Erythroblast (primary cell): Measurements from ENCODE around the gene IFI44L.

Experiments
- DNase-seq, 2 experiments: peaks; one replicate each; lab custom pipeline; 2025; lab: John Stamatoyannopoulos, UW
- GATA1 ChIP-seq: IDR thresholded peaks from 2 replicates; pipeline ENCODE4 v1.6.1; 2011; ENCODE audit warnings: low read depth, mild to moderate bottlenecking, control low read depth, low read length, moderate library complexity
- POLR2A ChIP-seq: IDR thresholded peaks from 2 replicates; pipeline ENCODE4 v1.6.1; 2011; ENCODE audit warnings: mild to moderate bottlenecking, low read length

Gene IFI44L

DNA sequence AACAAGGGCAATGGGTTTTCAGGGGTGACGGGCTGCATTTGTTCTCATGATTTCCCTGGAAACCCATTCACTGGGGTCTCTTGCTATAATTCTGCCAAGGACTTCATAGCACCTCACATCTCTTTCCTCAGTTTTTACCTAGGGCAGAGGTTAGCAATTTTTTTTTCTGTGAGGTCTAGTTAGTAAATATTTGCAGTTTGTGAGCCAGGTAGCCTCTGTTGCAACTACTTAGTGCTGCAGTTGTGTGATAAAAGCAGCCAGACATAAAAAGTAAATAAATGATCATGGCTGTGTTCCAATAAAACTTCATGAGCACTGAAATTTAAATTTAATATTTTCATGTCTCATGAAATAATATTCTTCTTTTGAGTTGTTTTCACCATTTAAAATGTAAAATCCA lies 67.1 kb downstream of the IFI44L start:
- DNase-seq, result no peak
- TF ChIP-seq POLR2A (no peak), GATA1 (no peak)

GRCh38 chr1:78687914-78688313 lies 67.7 kb downstream of the IFI44L start:
- DNase-seq, result no peak
- TF ChIP-seq GATA1, result no peak
- no peak for TF ChIP-seq POLR2A

DNA sequence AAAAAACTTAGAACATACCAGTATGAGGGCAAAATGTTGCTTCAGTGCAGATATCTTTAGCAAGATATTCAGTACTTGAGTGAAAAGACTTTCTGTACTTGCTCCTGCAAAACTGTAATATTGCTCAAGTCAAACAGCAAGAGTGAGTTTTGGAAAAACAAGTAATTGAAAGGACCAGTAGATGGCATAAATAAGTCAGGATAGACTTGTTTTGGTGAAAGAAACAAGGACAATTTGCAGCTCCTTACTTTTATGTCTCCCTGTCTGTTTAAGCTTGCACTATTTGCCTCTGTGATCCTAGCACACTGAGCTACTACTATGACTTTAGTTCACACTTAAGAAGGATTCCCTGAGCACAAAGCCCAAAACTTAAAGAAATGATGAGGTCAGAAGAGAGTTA lies 68.4 kb downstream of the IFI44L start:
- no peak for DNase-seq
- no peak for TF ChIP-seq GATA1
- no peak for TF ChIP-seq POLR2A

GRCh38 chr1:78690516-78690915 lies 70.3 kb downstream of the IFI44L start:
- no peak for DNase-seq
- no peak for TF ChIP-seq GATA1
- no peak for TF ChIP-seq POLR2A

DNA sequence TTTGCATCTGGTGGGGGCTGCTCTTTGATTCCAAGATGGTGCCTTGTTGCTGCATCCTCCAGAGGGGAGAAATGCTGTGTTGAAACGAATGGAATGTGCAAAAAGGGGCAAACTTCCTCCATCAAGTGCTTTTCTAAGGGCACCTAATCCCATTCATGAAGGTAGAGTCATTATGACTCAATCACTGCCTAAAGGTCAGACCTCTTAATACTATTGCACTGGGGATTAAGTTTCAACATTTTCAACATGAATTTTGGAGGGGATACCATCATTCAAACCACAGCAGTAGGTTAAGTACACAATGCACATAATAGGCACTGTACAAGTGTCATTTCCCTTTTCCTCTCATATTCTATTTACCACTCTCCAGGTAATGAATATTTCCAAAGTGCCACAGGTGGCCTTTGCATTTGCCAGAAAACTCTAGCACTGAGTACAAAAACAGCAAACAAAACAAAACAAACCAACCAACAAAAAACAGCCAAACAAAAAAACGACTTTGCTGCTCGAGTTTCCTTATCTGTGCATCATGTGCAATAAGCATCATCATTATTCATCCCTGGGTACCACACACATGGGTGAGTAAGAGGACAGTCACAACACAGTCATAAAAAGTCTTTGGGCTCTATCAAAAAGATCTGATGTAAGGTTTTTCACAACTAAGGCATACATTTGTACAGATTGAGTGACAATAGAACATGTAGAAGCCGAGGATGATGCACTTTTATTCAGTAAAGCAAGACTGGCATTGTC lies 71.9 kb downstream of the IFI44L start:
- TF ChIP-seq POLR2A, result no peak
- no peak for TF ChIP-seq GATA1
- no peak for DNase-seq
